DOHH2 (cell line): ENCODE results near the gene FAM20A.

Source experiments
- H3F3A ChIP-seq: fragments of 200-600 bp; sonication (generic), shearing (Covaris generic); 2 replicates; pipeline ENCODE4 v1.6.0; 2016; ENCODE audit warnings: antibody characterized with exemption, mild to moderate bottlenecking; ENCODE audit not compliant: control insufficient read depth, insufficient read depth
- H3K27ac ChIP-seq: fragments of 200-600 bp; sonication (generic); 2 replicates; pipeline ENCODE4 v1.5.1; 2014; ENCODE audit warnings: low read depth, mild to moderate bottlenecking, low read length, moderate library complexity
- H3K27me3 ChIP-seq: fragments of 200-600 bp; sonication (generic); 2 replicates; pipeline ENCODE4 v1.6.1; 2014; ENCODE audit warnings: mild to moderate bottlenecking, low read length, mixed read lengths; ENCODE audit not compliant: control insufficient read depth
- H3K36me3 ChIP-seq: fragments of 200-600 bp; sonication (generic); 2 replicates; pipeline ENCODE4 v1.6.1; 2014; ENCODE audit warnings: mild to moderate bottlenecking, low read length, moderate library complexity, mixed read lengths; ENCODE audit not compliant: control insufficient read depth
- H3K4me1 ChIP-seq: fragments of 200-600 bp; sonication (generic); 2 replicates; pipeline ENCODE4 v1.6.1; 2014; ENCODE audit warnings: mild to moderate bottlenecking, low read length, mixed read lengths; ENCODE audit not compliant: control insufficient read depth
- H3K4me2 ChIP-seq: fragments of 200-600 bp; sonication (generic); 2 replicates; pipeline ENCODE4 v1.6.0; 2014; ENCODE audit warnings: mild to moderate bottlenecking, low read length, moderate library complexity
- H3K4me3 ChIP-seq: fragments of 200-600 bp; sonication (generic); 2 replicates; pipeline ENCODE4 v1.5.1; 2014; ENCODE audit warnings: mild to moderate bottlenecking, low read length, mixed read lengths
- H3K79me2 ChIP-seq: fragments of 200-600 bp; sonication (generic); 2 replicates; pipeline ENCODE4 v1.6.1; 2014; ENCODE audit warnings: mild to moderate bottlenecking, low read length, mixed read lengths; ENCODE audit not compliant: control insufficient read depth
- H3K9me2 ChIP-seq: fragments of 200-600 bp; sonication (generic); replicated peaks from 2 replicates; pipeline ENCODE4 v1.6.1; 2014; ENCODE audit warnings: mild to moderate bottlenecking, low read length, mixed read lengths; ENCODE audit not compliant: control insufficient read depth
- H3K9me3 ChIP-seq: fragments of 200-600 bp; sonication (generic); 2 replicates; pipeline ENCODE4 v1.6.1; 2014; ENCODE audit warnings: antibody characterized with exemption, low read length, mixed read lengths; ENCODE audit not compliant: control insufficient read depth, insufficient read depth
- H4K20me1 ChIP-seq: fragments of 200-600 bp; sonication (generic); 2 replicates; pipeline ENCODE4 v1.6.0; 2014; ENCODE audit warnings: low read depth, mild to moderate bottlenecking, antibody characterized with exemption, low read length, moderate library complexity; ENCODE audit not compliant: control insufficient read depth, insufficient read depth
- EZH2phosphoT487 ChIP-seq: fragments of 200-600 bp; sonication (generic); IDR thresholded peaks from 2 replicates; pipeline ENCODE4 v1.6.1; 2017; ENCODE audit warnings: borderline replicate concordance, mild to moderate bottlenecking, antibody characterized with exemption, low read length, moderate library complexity, mixed read lengths
- TF ChIP-seq, protein P1 (sequence below): fragments of 200-600 bp; sonication (generic); IDR thresholded peaks from one replicate; pipeline ENCODE4 v1.5.1; 2014; ENCODE audit warnings: antibody characterized with exemption, mild to moderate bottlenecking, low read depth, low read length; ENCODE audit not compliant: poor library complexity, severe bottlenecking

Gene FAM20A

DNA sequence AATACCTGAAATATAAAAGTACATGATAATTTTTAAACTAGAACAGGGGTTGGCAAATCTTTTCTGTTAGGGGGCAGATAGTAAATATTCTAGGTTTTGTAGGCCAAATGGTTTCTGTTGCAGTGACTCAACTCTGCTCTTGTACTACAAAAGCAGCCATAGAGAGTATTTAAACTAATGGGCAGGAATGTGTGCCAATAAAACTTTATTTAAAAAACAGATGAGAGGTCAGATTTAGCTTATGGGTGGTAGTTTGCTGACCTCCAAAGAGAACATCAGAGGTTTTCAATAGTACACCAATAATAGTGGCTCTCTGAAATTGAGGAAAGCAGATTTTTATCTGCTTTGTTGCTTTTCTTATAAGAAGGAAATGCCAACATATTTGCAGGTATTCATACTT lies 15.2 kb upstream of the FAM20A start:
- H4K20me1 ChIP-seq, result no peaks in the 10 kb centered on the region
- TF ChIP-seq, protein P1, sequence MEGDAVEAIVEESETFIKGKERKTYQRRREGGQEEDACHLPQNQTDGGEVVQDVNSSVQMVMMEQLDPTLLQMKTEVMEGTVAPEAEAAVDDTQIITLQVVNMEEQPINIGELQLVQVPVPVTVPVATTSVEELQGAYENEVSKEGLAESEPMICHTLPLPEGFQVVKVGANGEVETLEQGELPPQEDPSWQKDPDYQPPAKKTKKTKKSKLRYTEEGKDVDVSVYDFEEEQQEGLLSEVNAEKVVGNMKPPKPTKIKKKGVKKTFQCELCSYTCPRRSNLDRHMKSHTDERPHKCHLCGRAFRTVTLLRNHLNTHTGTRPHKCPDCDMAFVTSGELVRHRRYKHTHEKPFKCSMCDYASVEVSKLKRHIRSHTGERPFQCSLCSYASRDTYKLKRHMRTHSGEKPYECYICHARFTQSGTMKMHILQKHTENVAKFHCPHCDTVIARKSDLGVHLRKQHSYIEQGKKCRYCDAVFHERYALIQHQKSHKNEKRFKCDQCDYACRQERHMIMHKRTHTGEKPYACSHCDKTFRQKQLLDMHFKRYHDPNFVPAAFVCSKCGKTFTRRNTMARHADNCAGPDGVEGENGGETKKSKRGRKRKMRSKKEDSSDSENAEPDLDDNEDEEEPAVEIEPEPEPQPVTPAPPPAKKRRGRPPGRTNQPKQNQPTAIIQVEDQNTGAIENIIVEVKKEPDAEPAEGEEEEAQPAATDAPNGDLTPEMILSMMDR, result no peak
- no peak for TF ChIP-seq EZH2phosphoT487
- no peaks in the 10 kb centered on the region for H3K79me2 ChIP-seq
- no peaks in the 10 kb centered on the region for H3K9me3 ChIP-seq
- H3K4me1 ChIP-seq, result no peaks in the 10 kb centered on the region
- H3F3A ChIP-seq, result no peaks in the 10 kb centered on the region
- no peak overlapping the region for H3K4me2 ChIP-seq
- H3K36me3 ChIP-seq, result no peaks in the 10 kb centered on the region
- H3K27me3 ChIP-seq, result peaks cover 9% of the 10 kb centered on the region; the same call in 1 of the 2 replicates
- H3K9me2 ChIP-seq, result no peaks in the 10 kb centered on the region
- no peak overlapping the region for H3K27ac ChIP-seq
- no peak overlapping the region for H3K4me3 ChIP-seq

DNA sequence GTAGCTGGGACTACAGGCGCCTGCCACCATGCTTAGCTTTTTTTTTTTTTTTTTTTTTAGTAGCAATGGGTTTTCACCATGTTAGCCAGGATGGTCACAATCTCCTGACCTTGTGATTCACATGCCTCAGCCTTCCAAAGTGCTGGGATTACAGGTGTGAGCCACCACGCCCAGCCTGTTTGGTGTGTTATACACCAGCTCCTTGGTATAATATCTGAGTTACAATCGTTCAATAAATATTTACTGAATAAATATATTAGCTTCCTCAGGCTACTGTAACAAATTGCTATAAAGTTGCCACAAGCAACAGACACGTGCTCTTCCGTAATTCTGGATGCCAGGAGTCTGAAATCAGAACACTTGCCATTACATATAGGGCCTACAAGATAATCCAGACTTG lies 13.6 kb upstream of the FAM20A start:
- no peaks in the 10 kb centered on the region for H3K9me2 ChIP-seq
- H3K4me1 ChIP-seq, result no peaks in the 10 kb centered on the region
- no peak overlapping the region for H3K4me2 ChIP-seq
- H3F3A ChIP-seq, result no peaks in the 10 kb centered on the region
- no peak overlapping the region for H3K27ac ChIP-seq
- H3K4me3 ChIP-seq, result no peak overlapping the region
- TF ChIP-seq, protein P1, result no peak
- no peak for TF ChIP-seq EZH2phosphoT487
- peaks cover 9% of the 10 kb centered on the region; the same call in 1 of the 2 replicates for H3K27me3 ChIP-seq
- H3K36me3 ChIP-seq, result no peaks in the 10 kb centered on the region
- no peaks in the 10 kb centered on the region for H4K20me1 ChIP-seq
- H3K79me2 ChIP-seq, result no peaks in the 10 kb centered on the region
- H3K9me3 ChIP-seq, result no peaks in the 10 kb centered on the region

DNA sequence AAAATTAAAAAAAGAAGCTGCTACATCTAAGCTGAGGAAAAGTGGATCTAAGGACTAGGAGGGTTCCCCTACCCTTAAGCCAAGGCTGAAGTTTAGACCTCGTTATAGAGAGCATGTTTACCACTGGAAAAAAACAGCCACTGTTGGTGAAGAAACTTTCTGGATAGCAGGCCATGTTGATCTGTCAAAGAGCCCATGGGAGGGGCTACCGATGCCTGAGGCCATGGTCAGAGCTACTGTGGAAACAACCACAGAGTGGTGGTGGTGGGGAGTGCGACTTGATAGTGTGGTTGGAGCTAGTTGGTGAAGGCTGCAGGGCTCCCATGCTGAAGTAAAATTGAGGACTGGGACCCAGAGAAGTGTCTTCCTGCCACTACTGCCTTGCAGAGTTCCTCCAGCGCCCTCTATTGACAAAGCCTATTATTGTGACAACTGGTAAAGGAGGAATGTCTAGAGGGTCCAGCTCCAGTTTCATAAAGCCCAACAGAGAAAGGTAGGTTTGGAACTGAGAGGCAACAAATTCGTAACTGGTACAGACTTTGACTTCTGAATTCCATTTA lies 12.7 kb upstream of the FAM20A start:
- Histone ChIP-seq H3K79me2 (no peaks in the 10 kb centered on the region), H4K20me1 (no peaks in the 10 kb centered on the region), H3K4me3 (no peak overlapping the region), H3K4me2 (no peak overlapping the region), H3K27me3 (peaks cover 8% of the 10 kb centered on the region; the same call in 1 of the 2 replicates), H3F3A (no peaks in the 10 kb centered on the region), H3K27ac (no peak overlapping the region), H3K9me3 (peaks cover 3% of the 10 kb centered on the region; the same call in 1 of the 2 replicates), H3K9me2 (no peaks in the 10 kb centered on the region), H3K4me1 (no peaks in the 10 kb centered on the region), H3K36me3 (no peaks in the 10 kb centered on the region)
- TF ChIP-seq, protein P1, result peak; percentile 77
- TF ChIP-seq EZH2phosphoT487, result no peak

DNA sequence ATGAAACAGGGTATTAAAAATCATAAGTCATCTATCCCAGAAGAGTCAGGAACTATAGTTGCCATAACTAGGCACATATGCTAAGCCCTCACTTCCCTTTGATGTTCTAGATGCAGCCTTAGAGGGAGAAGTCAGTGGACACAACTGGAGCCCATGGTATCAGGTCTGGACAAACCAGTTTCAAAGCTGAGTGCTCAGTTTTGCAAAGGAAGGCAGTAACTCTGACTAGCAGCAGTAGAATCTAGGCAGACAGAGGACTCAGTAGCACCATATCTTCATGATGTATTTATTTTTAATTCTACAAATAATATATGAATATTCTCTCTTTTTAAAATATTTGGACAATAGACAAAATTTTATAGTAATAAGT lies 11.7 kb upstream of the FAM20A start:
- TF ChIP-seq, protein P1, result no peak
- TF ChIP-seq EZH2phosphoT487, result no peak
- Histone ChIP-seq H3K27ac (no peak overlapping the region), H3K9me3 (peaks cover 6% of the 10 kb centered on the region; the same call in 1 of the 2 replicates), H3K4me1 (no peaks in the 10 kb centered on the region), H3K4me3 (no peak overlapping the region), H3K9me2 (no peaks in the 10 kb centered on the region), H3K4me2 (no peak overlapping the region), H3F3A (no peaks in the 10 kb centered on the region), H3K27me3 (peaks cover 5% of the 10 kb centered on the region; the same call in 1 of the 2 replicates), H4K20me1 (no peaks in the 10 kb centered on the region), H3K36me3 (no peaks in the 10 kb centered on the region), H3K79me2 (no peaks in the 10 kb centered on the region)
